NCI-H82 (cell line): ENCODE data around the gene TMCO4.

ENCODE experiments used
- DNase-seq: peaks from one replicate; lab custom pipeline; 2025; lab: John Stamatoyannopoulos, UW

Gene TMCO4

DNA sequence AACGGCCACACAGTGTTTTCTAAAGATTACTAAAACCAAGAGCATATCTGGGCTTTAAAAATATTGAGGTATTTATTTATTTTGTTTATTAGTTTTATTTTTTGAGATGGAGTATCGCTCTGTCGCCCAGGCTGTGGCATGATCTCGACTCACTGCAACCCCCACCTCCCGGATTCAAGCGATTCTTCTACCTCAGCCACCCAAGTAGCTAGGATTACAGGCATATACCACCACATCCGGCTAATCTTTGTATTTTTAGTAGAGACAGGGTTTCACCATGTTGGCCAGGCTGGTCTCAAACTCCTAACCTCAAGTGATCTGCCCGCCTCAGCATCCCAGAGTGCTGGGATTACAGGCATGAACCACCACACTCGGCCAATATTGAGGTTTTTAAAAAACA is 23.9 kb downstream of the TMCO4 start:
- DNase-seq, result no peak

DNA sequence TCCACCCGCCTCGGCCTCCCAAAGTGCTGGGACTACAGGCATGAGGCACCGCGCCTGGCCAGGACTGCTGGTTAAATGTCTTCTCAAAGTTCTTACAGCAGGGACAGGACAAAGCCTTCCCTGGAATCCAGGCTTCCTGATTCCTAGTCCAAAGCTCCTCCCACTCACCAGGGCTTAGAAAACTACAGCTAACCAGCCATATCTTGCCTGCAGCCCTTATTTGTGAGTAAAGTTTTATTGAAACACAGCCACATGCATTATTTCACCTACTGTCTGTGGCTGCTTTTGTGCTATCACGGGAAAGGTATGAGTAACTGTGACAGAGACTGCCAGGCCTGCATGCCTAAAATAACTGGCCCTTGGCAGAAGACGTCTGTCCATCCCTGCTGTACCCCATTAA is 24.4 kb downstream of the TMCO4 start:
- DNase-seq, result no peak

DNA sequence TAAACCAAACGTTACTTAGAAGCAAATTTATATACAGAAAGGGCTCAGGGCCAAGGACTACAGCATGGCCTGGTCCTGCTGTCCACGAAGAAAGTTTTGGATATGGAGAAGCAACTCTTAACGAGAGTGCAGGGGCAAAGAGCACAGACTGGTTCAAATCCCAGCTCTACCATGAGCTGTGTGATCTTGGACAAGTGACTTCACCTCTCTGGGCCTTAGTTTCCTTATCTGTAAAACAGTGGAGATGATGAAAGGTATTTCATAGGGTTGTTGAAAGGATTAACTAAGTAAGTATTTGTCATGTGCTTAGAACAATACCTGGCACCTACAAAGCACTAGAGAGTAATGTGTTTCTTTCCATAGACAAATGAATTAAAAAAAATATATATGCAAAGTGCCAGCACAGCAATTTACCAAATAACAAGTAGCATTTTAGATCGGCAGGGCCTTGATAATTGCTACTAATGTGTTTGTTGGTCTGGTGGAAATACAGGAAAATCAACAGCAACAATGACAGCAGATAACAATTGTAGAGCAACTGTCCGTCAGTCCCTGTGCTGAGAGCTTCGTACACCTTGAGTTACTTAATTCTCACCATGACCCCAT is 25.4 kb downstream of the TMCO4 start:
- DNase-seq, result no peak

DNA sequence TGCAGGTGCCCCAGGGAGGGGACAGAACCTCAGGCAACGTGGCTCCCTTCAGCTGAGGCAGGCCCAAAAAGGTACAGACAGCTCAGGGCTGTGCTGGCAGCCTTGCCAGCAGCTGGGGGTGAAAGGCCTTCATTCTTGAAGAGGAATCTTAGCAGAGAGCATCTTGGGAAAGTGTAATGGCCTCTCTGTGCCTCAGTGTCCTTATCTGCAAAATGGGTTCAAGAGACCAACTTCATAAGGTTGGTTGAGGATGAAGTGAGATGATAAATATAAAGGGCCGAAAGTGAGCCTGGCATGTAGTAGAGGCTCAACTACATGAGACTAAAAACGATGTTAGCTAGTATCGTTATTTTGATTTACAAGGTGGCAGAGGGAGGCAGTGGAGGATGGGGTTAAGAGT is 26.2 kb downstream of the TMCO4 start:
- DNase-seq, result no peak

DNA sequence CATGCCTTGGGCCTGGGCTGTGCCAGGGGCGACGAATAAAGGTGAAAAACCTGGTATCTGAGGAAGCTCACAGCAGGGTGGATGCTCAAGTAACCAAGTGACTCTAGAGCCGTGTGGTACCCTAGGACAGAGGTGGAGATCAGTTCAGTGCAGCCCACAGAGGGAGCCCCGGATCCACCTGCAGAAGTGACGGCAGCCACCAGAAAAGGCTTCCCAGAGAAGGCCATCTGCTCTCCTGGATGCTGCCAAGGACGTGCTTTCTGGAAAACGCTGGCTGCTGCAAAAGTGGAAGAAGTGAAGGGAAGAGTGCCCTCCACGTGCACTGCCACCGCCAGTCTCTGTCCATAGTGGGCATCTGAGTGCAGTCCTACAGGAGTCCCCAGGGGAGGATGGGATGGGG is 27.7 kb downstream of the TMCO4 start:
- peak; percentile 31 for DNase-seq

DNA sequence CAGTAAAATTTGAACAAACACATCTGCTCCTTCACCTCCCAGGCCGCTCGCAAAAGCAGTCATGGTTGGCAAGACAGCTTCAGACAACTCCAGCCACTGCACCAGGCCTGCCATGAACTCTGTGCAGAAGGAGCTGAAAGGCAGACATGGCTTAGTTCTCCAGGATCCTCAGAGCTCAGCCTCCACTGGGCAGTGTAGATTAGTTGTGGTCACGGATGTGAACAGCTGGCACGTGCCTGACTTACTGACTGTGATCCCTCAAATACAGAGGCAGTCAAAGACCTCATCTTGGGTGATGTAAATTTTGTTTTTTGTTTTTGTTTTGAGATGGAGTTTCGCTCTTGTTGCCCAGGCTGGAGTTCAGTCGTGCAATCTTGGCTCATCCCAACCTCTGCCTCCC is 28.4 kb downstream of the TMCO4 start:
- peak; percentile 33 for DNase-seq

DNA sequence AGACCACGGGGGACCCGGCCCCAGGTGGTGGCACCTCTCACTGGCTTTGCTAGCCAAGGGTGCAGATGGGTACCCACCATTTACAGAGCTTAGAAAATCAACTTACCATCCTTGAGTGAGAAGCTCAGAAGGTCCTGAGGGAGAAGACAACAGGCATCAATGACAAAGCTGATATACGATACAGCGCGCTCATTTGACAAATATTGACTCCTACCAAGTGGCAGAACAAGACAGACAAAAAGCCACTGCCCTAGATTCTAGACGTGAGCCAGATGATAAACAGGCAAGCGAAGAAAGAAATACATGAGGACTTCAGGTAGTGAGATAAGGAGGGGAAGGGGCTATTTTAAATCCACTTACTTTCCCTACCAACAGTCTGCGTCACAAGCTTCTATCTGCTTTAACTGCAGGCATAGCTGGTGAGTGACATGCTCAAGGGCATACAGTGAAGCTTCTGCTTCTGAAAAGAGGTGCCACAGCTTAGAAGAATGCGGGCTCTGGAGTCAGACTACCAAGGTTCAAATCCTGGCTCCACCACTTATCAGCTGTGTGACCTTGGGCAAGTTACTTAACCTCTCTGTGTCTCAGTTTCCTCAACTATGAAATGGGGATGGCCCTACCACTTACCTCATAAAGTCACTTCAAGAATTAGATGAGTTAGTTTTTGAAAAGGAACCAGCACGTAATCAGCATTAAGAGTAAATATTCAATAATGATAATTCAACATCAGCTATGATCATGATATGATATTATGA is 29.1 kb downstream of the TMCO4 start:
- DNase-seq, result no peak

DNA sequence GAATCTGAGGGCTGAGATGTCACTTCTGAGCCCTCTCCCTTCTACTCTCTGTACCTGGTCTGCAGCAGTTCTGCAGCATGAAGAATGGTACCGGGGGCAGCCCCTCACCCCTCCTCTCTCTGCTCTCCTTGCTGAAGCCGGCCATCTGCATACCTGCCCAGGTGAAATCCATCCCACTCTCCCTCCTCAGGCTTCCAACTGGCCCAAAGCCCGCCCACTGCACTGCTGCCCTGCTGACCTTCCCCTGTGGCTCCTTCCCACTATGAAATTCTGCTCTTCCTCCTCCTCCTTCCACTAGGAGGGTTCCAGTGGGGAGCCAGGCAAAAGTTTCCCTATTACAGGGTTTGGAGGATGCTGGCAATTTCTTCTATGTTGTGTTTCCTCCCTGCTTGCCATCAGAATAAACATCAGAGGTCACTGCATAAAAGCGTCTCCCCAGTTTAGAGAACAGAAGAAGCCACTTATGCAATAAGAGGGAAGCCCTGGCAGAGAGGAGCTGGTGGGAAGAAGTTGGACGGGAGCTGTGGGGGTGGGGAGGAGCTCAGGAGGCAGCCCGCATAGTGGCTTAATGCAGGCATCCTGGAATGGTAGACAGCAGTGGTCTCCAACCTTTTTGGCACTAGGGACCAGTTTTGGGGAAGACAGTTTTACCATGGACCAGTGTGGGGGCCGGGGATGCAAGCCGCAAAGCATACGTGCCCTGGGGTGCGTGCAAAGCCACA is 30.3 kb downstream of the TMCO4 start:
- no peak for DNase-seq

DNA sequence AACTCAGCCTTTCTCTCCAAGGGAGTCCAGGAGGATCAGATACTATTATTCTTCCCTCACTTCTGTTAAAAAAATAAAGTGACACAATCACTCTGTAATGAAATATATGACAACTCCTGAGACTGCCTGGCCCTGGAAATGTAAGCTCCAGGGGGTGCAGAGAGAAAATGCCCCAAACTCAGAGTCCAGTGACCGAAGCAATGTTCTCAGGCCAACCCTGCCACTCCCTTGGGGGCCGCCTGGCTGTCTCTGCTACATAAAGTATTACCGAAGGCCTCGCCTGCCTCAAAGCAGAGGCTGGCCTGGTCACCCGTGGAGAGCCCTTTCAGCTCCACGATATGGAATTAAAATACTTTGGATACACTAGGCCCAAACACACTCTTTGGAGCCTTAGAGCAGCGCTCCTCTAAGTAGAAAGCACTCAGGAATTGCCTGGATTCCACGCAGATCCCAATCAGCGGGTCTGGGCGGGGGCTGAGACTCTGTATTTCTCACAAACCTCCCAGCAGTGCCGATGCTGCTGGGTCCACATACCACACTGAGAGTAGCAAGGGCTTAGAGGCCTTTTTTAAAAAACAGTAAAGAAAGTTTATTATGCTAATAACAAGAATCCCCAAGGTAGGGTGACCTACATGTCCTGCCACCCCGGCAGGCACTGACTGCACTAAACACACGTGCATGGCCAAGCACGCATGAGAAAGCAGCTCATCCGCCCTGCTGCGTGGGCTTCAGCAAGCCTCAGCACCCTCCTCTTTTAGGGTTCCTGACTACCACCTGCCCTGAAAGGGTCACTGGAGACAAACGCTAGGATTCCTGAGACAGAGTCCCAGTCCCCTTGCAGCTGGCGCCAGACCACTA is 31.1 kb downstream of the TMCO4 start:
- no peak for DNase-seq

DNA sequence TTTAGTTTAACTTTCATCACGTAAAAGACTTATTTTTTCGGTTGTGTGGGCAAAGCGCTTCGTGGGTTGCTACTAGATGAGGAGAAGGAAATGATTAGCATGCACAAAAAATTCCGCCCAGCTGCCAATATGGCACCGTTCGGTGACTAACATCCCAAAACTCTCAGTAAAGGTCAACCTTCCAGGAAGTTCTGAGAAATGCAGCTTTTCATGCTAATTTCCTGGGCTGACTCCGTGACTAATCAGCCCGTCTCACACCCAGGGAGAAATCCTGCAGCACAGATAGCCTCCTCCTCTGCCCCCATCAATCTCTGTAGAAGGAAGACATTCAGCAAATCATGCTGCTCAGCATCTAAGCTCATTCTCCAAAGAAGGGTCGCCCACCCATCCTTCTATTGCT is 34.1 kb downstream of the TMCO4 start:
- DNase-seq, result no peak

DNA sequence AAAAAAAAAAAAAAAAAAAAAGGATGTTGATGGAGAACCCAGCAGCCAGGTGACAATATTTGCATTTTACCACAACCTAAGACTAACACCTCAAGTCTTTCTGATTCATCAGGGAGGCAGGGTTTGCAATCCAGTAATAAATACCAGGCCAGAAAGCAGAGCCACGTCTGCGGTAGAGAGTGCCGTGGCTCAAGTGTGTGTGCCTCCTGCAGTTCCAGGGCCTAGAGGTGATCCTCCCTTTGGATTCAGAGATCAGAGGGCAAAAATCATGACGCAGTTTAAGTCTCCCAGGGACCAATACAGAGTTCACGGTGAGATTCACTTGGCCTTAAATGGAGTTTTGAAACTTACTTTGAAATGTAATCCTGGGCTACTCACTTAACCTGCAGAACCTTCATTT is 34.9 kb downstream of the TMCO4 start:
- DNase-seq, result no peak

DNA sequence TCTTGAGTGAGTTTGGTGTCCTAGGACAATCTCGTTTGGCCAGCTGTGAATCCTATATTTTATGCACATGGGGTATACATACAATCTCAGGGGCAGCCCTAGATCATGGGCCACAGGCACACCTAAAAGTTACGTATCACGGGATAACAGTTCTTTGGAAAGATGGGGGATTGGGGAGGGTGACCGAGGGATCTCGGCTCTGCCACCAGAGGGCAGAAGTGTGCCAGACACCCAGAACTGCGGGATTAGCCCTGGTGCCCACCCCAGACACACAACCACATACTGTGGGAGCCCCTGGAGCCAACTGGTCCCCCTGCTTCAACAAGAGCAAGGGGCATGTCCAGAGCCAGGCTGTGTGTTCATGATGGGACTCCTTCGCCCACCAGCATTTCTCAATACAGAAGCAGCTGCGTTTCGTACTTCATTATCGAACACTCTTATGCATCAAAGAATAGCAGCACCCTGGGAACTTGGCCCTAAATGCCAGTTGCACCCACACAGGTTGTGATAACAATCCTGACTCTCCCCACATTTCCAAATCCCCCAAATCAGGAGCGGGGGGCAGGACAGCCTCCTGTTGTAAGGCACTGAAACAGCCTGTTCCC is 37.4 kb downstream of the TMCO4 start:
- peak; percentile 74 for DNase-seq

DNA sequence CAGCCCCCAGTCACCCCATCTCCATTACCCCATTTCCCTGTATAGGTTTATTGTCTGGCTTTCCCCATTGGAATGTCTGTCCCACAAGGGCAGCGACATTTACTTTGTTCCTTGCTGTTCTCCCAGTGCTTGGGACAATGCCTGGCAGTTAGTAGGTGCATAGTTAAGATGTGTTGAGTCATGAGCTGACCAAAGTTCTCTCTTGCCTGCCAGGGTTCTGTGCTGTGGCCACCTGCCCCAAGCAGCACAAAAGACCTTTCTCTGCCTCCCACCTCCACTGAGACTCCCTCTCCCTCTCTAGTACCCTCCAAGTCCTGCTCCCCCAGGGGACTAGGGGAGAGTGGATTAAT is 40.0 kb downstream of the TMCO4 start:
- no peak for DNase-seq

DNA sequence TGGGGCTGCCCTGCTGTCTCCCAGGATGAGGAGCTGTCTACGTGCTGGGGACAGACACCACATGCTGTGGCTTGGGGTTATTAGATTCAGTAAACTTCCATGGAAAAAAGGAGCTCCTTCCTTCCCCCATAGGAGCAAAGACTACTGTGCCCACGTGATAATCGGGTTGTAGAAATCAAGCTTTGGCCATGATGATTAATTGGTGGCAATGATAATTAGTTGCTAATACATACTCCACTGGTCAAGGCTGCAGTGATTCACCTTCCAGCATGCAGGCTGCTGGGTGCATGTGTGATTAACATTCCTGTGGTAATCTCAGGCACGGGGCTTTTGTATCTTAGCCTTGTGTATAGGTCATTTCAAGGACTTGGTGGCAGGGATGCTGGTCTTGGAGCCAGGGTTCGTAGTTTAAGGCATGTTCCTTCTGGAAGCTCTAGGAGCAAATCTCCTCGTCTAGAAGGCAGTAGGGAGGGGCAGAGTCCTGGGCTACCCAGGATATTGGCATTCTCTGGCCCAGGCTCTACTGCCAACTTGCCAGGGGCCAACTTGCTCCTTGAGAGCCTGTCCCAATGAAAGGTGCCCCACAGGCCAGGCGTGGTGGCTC is 41.4 kb downstream of the TMCO4 start:
- peak; percentile 68 for DNase-seq

DNA sequence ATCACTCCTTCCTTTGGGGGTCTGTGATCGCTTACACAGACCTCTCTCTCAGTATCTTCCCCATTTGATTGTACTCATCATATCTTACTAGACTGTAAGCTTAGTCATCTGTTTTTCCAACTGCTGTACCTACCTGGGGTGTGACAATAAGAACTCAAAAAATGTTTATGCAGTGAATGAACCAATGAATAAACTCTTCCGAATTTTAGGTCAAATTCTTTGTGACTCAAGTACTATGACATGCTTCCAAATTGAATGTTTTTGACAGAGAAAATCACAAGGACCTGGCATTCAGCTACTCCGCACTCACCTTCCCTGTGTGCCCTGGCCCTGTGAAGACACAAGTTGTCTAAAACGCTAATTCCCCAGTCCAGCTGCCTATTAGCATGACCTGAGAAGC is 42.1 kb downstream of the TMCO4 start:
- no peak for DNase-seq

DNA sequence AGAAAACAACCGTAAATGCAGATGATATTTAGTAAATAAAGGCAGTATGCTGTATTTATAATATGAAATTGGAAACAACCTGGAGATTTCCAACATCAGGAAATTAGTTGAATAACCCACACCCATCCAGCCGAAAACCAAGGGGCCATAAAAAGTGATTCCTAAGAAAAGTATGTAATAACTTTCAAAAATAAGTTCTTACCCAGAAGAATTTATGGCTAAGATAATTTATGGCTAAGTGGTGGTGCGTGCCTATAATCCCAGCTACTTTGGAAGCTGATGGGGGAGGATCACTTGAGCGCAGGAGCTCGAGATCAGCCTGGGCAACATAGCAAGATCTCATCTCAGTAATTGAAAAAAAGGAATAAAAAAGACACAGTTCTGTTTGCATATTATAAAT is 43.2 kb downstream of the TMCO4 start:
- no peak for DNase-seq

DNA sequence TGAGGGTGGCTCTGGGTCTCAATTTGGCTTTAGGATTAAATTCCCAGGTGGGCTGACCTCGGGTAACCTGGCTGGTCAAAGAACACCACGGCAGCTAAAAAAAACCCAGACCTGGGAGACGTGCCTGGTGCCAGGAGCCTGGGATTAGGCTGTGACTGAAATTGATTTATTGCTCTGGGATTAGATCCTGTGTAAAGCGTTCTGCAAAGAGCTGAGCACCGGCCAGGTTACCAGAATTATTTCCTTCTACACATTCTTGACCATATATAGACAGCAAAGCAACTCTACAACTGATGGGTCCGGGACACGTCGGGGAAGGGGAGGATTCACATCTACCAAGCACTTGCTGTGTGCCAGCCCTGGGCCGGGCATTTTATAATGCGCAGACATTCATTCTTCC is 45.2 kb downstream of the TMCO4 start:
- DNase-seq, result peak; percentile 98

DNA sequence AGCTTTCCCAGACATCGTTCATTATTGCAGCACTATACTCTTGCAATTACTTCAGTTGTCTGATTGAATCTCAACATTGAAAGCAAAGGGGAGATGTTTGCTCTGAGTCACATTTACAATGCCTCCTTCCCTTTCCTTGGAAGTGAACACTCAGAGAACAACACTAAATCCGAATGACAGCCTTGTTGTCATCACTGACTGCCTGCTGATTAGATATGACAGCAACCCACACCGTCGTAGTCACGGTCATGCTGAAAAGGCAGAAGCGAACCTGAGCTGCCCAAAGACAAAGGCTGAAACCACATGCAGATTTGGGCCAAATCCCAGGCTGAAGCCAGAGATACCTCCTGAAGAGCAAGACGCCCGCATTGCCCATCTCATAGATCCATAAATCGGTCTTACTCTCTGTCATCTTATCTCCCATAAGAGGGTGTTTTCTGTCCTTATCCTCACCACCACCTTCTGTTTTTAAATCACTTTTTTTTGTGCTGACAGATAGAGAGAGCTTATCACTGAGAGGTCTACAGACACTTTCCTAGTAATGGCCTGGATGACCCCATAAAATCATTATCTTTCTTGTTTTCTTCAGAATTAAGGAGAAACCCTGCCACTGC is 47.5 kb downstream of the TMCO4 start:
- peak; percentile 53 for DNase-seq

DNA sequence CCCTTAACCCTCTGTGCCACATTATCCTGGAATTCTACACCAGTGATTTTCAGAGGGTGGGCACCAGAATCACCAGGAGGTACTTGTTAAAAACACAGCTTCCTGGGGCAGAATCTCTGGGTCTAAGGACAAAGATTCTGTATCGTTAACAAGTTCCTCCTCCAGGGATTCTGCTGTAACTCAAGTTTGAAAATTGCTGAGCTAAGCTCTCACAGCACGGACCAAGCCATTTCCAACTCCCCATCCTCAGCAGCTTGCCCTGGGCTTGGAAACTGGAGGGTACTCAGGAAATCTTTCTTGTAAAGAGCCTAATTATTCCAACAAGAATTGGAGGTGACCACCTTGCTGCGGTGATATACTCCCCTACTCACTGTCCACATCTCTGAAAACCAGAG is 48.8 kb downstream of the TMCO4 start:
- no peak for DNase-seq

DNA sequence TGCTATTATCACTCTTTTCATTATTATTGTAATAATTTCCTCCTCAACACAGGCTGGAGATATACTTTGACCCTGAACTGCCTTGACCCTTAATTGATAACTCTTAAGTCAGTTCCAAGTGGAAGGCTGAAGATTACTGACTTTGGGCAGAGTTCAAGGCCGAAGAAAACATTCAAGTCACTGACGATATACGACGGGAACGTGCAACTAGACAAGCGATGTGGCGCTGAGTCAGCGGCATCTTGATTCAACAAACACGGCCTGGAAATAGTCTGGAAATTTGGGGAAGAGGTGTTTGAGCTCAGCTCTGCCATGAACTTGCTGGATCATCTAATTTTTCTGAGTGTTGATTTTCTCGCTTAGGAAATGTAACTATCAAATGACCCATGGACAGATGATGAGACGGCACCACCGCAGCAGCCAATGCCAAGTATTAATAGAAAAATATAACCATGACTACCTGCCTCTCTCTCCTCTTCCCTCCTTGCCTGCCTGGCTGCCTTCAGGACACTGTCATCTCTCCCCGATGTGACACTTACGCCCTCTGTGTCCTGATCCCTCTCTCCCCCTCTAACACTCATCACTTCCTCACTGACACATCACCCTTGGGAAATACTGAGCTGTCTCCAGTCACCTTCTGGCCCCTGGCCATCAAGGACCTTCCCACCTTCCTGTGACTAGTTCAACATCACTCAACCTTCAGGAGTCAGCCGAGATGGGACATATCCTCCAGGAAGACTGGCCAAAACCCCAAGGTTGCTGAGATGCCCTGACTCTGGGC is 49.4 kb downstream of the TMCO4 start:
- no peak for DNase-seq
